Activated naive CD4-positive, alpha-beta T cell treated with anti-CD3 and anti-CD28 coated beads, Interleukin-2, amount 10 ng/mL, durations not matched to agents 7 days and 5 days (primary cell): ENCODE measurements around the gene GDAP1L1.

Experiments
- CTCF ChIA-PET: fragments of 350-600 bp; sonication (Branson Sonifier 250); formaldehyde crosslinking; loops from one replicate; lab custom pipeline; 2021; ENCODE audit warnings: antibody characterized with exemption; lab: Charles Lee
- DNase-seq: peaks from one replicate; pipeline ENCODE4 v3.0.0-alpha.2; 2020
- H3K27ac Mint-ChIP-seq: one replicate; pipeline ENCODE4 v1.8.0; 2021; ENCODE audit warnings: mild to moderate bottlenecking, moderate library complexity, mixed read lengths
- H3K27me3 Mint-ChIP-seq: one replicate; pipeline ENCODE4 v1.8.0; 2021; ENCODE audit warnings: mild to moderate bottlenecking, mixed read lengths
- H3K36me3 Mint-ChIP-seq: one replicate; pipeline ENCODE4 v1.8.0; 2021; ENCODE audit warnings: mixed read lengths
- H3K4me1 Mint-ChIP-seq: one replicate; pipeline ENCODE4 v1.8.0; 2021; ENCODE audit warnings: mixed read lengths
- H3K4me3 Mint-ChIP-seq: one replicate; pipeline ENCODE4 v1.8.0; 2021; ENCODE audit warnings: mild to moderate bottlenecking, moderate library complexity, mixed read lengths
- H3K9me3 Mint-ChIP-seq: one replicate; pipeline ENCODE4 v1.8.0; 2021; ENCODE audit warnings: mixed read lengths

GDAP1L1 gene

DNA sequence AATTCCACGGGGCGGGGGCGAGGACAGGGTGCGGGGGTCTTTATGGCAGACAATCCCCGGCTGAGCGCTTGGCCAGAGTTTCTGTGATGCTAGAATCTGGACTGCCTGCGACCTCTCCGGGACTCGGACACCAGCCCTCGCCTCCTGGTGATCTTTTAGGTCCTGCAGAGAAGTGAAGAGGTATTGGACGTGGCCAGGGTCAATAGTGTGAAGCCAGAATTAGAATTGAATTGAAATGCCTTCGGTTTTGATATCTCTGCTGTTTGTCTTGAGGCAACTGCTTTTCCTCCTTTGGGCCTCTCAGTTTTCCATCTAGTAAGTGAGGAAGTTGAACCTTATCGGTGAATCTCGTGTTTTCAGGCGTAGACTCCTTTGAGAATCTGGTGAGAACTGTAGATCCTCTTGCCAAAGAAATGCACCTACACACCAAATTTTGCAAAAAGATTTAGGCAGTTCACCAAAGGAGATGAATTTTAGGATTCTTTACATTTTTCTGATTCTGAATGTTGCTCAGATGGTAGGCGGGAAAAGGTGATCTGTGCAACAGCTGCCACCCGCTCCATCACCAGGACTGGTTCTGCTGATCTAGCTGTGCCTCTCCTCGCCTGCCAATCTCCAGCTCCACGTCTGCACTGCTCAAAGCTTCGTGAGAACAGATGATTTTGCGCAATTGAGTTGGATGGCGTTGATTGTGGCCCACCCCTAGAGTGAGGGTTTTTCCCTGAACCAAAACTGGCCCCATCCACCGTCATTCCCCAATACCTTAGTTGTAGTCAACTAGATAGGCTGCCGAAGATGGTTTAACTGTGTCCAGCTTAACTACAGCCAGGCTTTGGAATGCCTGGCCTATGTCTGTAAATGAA is 35.7 kb upstream of the GDAP1L1 start:
- Mint-ChIP-seq H3K27me3 (peaks cover 6% of the 10 kb centered on the region), H3K9me3 (no peaks in the 10 kb centered on the region), H3K4me1 (peaks cover 58% of the 10 kb centered on the region), H3K36me3 (peaks cover 15% of the 10 kb centered on the region), H3K4me3 (peak overlapping the region; percentile 82), H3K27ac (peak overlapping the region; percentile 98)
- CTCF ChIA-PET = interaction anchor here (0.6 to 9.1 kb wide), 4 partner anchors 91 to 178 kb away, joined by 3 to 351 read pairs (median 6); partner anchors contain the start of gene FITM2
- DNase-seq = no peak

DNA sequence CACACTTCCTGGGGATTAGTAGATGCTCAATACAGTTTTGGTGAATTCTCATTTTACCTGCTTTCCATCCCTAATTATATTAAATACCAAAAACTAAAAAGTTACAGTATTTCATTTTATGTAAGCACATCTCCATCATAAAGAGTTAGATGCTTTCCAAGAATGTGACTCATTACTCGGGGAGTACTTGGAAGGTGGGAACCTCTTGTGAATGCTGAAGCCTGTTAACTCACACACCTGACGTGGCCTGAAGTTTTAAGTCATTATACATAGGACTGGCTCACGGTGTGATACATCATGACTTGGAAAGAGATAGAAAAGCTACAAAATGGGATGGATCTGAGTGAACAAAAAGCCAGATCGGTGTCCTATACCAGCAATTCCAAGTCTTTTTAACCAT is 34.3 kb upstream of the GDAP1L1 start:
- Mint-ChIP-seq H3K27ac (no peak overlapping the region), H3K4me1 (peaks cover 62% of the 10 kb centered on the region), H3K27me3 (peaks cover 6% of the 10 kb centered on the region), H3K9me3 (no peaks in the 10 kb centered on the region), H3K4me3 (no peak overlapping the region), H3K36me3 (peaks cover 9% of the 10 kb centered on the region)
- DNase-seq = no peak
- CTCF ChIA-PET = interaction anchor here (1.0 to 9.1 kb wide), 6 partner anchors 96 to 397 kb away, joined by 3 to 351 read pairs (median 7); partner anchors contain the start of gene FITM2

- DNase-seq = peak; percentile 87
- no peaks in the 10 kb centered on the region for H3K9me3 Mint-ChIP-seq
- H3K4me3 Mint-ChIP-seq = no peak overlapping the region
- H3K36me3 Mint-ChIP-seq = peaks cover 5% of the 10 kb centered on the region
- peaks cover 6% of the 10 kb centered on the region for H3K27me3 Mint-ChIP-seq
- no peak overlapping the region for H3K27ac Mint-ChIP-seq
- peaks cover 64% of the 10 kb centered on the region for H3K4me1 Mint-ChIP-seq
- CTCF ChIA-PET = interaction anchor here (0.7 to 9.1 kb wide), 15 partner anchors 8 to 517 kb away, joined by 3 to 351 read pairs (median 4); partner anchors contain the start of gene FITM2
Measured at GRCh38 chr20:44215125-44215524, 32.0 kb upstream of the GDAP1L1 start.

DNA sequence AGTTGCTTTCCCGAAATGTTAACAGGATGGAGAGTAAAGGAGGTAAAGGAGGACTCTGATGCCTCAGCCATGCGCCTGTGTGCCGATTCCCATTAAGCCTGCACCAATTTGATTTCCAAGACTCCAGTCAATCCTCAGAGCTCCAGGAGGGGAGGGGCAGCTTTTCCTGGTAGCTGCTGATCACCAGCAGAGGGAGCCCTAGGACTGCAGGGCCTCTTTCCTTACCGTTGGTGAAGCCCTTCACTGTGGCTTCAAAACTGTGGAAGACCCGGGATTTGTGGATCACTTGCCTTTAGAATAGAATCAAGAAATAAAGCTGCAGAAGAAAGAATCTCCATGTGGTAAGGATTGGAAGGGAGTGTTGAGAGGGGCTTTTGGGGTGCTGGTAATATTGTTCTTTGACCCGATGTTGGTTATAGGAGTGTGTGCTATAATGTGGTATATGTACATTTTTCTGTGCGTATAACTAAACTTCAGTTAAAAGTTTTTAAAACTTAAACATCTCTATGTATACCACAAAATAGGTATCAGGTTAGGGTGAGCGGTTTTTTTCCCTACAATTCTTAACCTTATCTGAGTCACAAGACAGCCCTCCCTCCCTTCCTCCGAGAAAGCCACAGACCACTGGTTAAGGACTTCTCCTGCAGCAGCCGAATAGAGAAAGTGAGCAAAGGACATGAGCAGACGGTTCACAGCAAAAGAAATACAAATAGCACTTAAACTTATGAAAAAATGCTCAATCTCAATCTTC is 29.6 kb upstream of the GDAP1L1 start:
- DNase-seq = peak; percentile 82
- peaks cover 58% of the 10 kb centered on the region for H3K4me1 Mint-ChIP-seq
- peak overlapping the region; percentile 72 for H3K4me3 Mint-ChIP-seq
- CTCF ChIA-PET = interaction anchor here (0.6 to 9.1 kb wide), 37 partner anchors 9 to 760 kb away, joined by 3 to 351 read pairs (median 5); partner anchors contain the start of genes FITM2 and SRSF6
- peak overlapping the region; percentile 89 for H3K27ac Mint-ChIP-seq
- H3K9me3 Mint-ChIP-seq = no peaks in the 10 kb centered on the region
- H3K27me3 Mint-ChIP-seq = no peaks in the 10 kb centered on the region
- H3K36me3 Mint-ChIP-seq = peaks cover 5% of the 10 kb centered on the region

DNA sequence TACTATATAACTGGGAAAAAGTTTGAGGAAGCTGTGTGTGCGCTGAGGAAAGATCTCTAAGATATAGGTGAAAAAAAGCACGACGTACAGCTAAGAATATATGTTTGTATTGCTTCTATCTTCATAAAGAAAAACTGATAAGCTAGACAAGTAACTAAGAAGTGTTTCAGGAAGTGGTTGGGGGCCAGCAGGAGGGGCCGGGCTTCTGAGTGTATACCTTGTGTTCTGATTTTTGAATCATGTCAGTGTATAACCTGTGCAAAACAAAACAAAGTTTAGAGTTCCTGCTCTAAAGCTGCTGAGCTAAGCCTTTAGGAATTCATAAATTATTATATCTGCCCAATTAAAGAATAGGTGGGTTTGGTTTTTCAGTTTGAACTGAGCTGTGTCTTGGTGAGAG is 28.7 kb upstream of the GDAP1L1 start:
- CTCF ChIA-PET = interaction anchor here (0.8 to 9.1 kb wide), 17 partner anchors 8 to 761 kb away, joined by 3 to 351 read pairs (median 6); partner anchors contain the start of genes FITM2, OSER1 and SRSF6
- peaks cover 5% of the 10 kb centered on the region for H3K36me3 Mint-ChIP-seq
- no peaks in the 10 kb centered on the region for H3K9me3 Mint-ChIP-seq
- H3K27me3 Mint-ChIP-seq = no peaks in the 10 kb centered on the region
- peak overlapping the region; percentile 89 for H3K27ac Mint-ChIP-seq
- peak; percentile 75 for DNase-seq
- peak overlapping the region; percentile 72 for H3K4me3 Mint-ChIP-seq
- H3K4me1 Mint-ChIP-seq = peaks cover 58% of the 10 kb centered on the region

GRCh38 chr20:44219170-44219730 is 27.9 kb upstream of the GDAP1L1 start:
- peaks cover 58% of the 10 kb centered on the region for H3K4me1 Mint-ChIP-seq
- DNase-seq = peak; percentile 29
- CTCF ChIA-PET = interaction anchor here (0.8 to 9.1 kb wide), 11 partner anchors 9 to 462 kb away, joined by 3 to 351 read pairs (median 8); partner anchors contain the start of genes FITM2 and OSER1
- H3K9me3 Mint-ChIP-seq = no peaks in the 10 kb centered on the region
- peak overlapping the region; percentile 89 for H3K27ac Mint-ChIP-seq
- H3K36me3 Mint-ChIP-seq = peaks cover 5% of the 10 kb centered on the region
- no peaks in the 10 kb centered on the region for H3K27me3 Mint-ChIP-seq
- peak overlapping the region; percentile 72 for H3K4me3 Mint-ChIP-seq

GRCh38 chr20:44219791-44220190 is 27.3 kb upstream of the GDAP1L1 start:
- CTCF ChIA-PET = interaction anchor here (4.7 to 9.1 kb wide), 2 partner anchors 95 to 164 kb away, joined by 100 to 351 read pairs; partner anchors contain the start of gene FITM2
- DNase-seq = no peak
- H3K27ac Mint-ChIP-seq = peak overlapping the region; percentile 89
- peaks cover 5% of the 10 kb centered on the region for H3K36me3 Mint-ChIP-seq
- H3K4me1 Mint-ChIP-seq = peaks cover 58% of the 10 kb centered on the region
- no peaks in the 10 kb centered on the region for H3K9me3 Mint-ChIP-seq
- peak overlapping the region; percentile 5 for H3K4me3 Mint-ChIP-seq
- H3K27me3 Mint-ChIP-seq = no peaks in the 10 kb centered on the region

- DNase-seq = no peak
- no peak overlapping the region for H3K4me3 Mint-ChIP-seq
- H3K27me3 Mint-ChIP-seq = no peaks in the 10 kb centered on the region
- peaks cover 46% of the 10 kb centered on the region for H3K4me1 Mint-ChIP-seq
- no peak overlapping the region for H3K27ac Mint-ChIP-seq
- no peaks in the 10 kb centered on the region for H3K36me3 Mint-ChIP-seq
- CTCF ChIA-PET = interaction anchor here (0.9 to 1.2 kb wide), 2 partner anchors 90 to 93 kb away, joined by 3 read pairs; partner anchors contain the start of gene FITM2
- H3K9me3 Mint-ChIP-seq = no peaks in the 10 kb centered on the region
Measured at GRCh38 chr20:44221368-44221954, 25.6 kb upstream of the GDAP1L1 start.

DNA sequence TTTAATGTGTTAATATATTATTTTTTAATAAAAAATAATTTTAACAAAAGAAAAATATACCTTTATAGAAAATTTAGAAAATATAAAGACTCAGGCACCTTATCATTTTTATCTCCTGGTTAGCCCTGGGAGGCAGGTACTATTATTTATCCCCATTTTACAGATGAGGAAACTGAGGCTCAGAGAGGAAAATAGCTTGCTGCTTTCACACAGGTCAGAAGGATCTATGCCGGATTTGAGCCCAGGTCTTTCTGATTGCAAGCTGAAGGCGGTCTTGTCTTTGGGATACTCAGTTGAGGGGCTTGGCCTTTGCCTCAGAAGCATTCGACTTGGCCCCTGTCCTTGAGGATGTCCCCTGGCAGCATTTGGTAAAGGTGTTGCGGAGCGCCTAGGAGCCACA is 25.1 kb upstream of the GDAP1L1 start:
- CTCF ChIA-PET = interaction anchor here (1.2 kb wide), 1 partner anchor 93 kb away, joined by 3 read pairs; no protein-coding TSS in a partner anchor
- H3K36me3 Mint-ChIP-seq = no peaks in the 10 kb centered on the region
- DNase-seq = no peak
- no peak overlapping the region for H3K4me3 Mint-ChIP-seq
- H3K9me3 Mint-ChIP-seq = no peaks in the 10 kb centered on the region
- H3K4me1 Mint-ChIP-seq = peaks cover 41% of the 10 kb centered on the region
- H3K27ac Mint-ChIP-seq = no peak overlapping the region
- no peaks in the 10 kb centered on the region for H3K27me3 Mint-ChIP-seq

GRCh38 chr20:44222633-44223368 is 24.3 kb upstream of the GDAP1L1 start:
- H3K4me1 Mint-ChIP-seq = peaks cover 33% of the 10 kb centered on the region
- CTCF ChIA-PET = interaction anchor here (0.6 to 1.0 kb wide), 3 partner anchors 8 to 61 kb away, joined by 3 to 4 read pairs (median 3); no protein-coding TSS in a partner anchor
- H3K27ac Mint-ChIP-seq = no peak overlapping the region

GRCh38 chr20:44223721-44224120 is 23.4 kb upstream of the GDAP1L1 start:
- Mint-ChIP-seq H3K4me1 (peaks cover 24% of the 10 kb centered on the region), H3K27me3 (no peaks in the 10 kb centered on the region), H3K9me3 (no peaks in the 10 kb centered on the region), H3K4me3 (no peak overlapping the region), H3K27ac (no peak overlapping the region), H3K36me3 (no peaks in the 10 kb centered on the region)
- CTCF ChIA-PET = interaction anchor here (0.7 to 1.6 kb wide), 4 partner anchors 9 to 645 kb away, joined by 3 to 8 read pairs (median 4); partner anchors contain the start of gene FITM2
- no peak for DNase-seq

More at GRCh38 chr20:44222633-44223368, 24.3 kb upstream of the GDAP1L1 start:
- Mint-ChIP-seq H3K9me3 (no peaks in the 10 kb centered on the region), H3K27me3 (no peaks in the 10 kb centered on the region), H3K4me3 (no peak overlapping the region), H3K36me3 (no peaks in the 10 kb centered on the region)
- no peak for DNase-seq

DNA sequence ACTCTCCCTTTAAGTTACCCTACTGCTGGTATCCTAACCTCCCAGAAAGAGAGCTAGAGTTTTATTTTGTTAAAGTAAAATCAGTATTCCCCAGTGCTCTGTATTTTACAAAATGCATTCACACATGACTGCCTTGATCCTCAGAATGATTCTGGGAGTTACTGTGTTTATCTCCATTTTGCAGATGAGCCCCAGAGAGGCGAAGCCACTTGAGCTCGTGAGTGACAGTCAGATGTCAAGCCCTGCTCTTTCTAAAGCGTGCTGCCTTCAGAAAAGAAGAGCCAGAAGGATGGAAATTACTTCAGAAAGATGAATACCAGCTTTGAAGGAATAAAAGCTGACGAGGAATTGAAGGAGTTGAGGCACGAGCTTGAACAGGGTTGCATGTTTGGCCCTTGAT is 22.5 kb upstream of the GDAP1L1 start:
- no peak for DNase-seq
- H3K27me3 Mint-ChIP-seq = no peaks in the 10 kb centered on the region
- H3K4me1 Mint-ChIP-seq = peaks cover 15% of the 10 kb centered on the region
- H3K9me3 Mint-ChIP-seq = no peaks in the 10 kb centered on the region
- H3K4me3 Mint-ChIP-seq = no peak overlapping the region
- CTCF ChIA-PET = interaction anchor here (1.6 kb wide), 1 partner anchor 86 kb away, joined by 8 read pairs; the partner anchor contains the start of gene FITM2
- H3K36me3 Mint-ChIP-seq = no peaks in the 10 kb centered on the region
- no peak overlapping the region for H3K27ac Mint-ChIP-seq
